Activated naive CD4-positive, alpha-beta T cell treated with anti-CD3 and anti-CD28 coated beads, Interleukin-2, amount 50 U/mL, for 24 hours (primary cell): Measurements from ENCODE around the gene OR52E2.

Experiments used
- H3K27ac Mint-ChIP-seq: one replicate; pipeline ENCODE4 v1.8.0; 2021; ENCODE audit warnings: mild to moderate bottlenecking, mixed read lengths
- H3K27me3 Mint-ChIP-seq: one replicate; pipeline ENCODE4 v1.8.0; 2021; ENCODE audit warnings: mixed read lengths
- H3K36me3 Mint-ChIP-seq: one replicate; pipeline ENCODE4 v1.8.0; 2021; ENCODE audit warnings: mixed read lengths
- H3K4me1 Mint-ChIP-seq: one replicate; pipeline ENCODE4 v1.8.0; 2021; ENCODE audit warnings: mixed read lengths
- H3K4me3 Mint-ChIP-seq: one replicate; pipeline ENCODE4 v1.8.0; 2021; ENCODE audit warnings: mild to moderate bottlenecking, mixed read lengths
- H3K9me3 Mint-ChIP-seq: one replicate; pipeline ENCODE4 v1.8.0; 2021; ENCODE audit warnings: mixed read lengths

Gene OR52E2

DNA sequence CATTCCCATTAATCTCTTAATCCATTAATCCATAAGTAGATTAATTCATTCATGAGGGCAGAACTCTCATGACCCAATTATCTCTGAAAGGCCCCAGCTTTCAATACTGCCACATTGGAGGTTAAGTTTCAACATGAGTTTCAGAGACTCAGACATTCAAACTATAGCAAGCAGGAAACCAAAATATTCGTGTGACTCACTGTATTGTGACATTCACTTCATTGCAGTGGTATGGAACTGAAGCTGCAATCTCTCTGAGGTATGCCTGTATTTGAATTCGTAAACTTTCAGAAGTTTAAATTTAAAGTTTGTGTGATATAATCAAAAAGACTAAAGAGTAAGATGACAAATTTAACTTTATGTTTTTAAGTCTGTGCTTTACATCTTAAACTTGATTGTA lies 16.0 kb downstream of the OR52E2 start:
- H3K27me3 Mint-ChIP-seq, result peaks cover 3% of the 10 kb centered on the region
- H3K27ac Mint-ChIP-seq, result no peak overlapping the region
- H3K4me1 Mint-ChIP-seq, result no peaks in the 10 kb centered on the region
- H3K4me3 Mint-ChIP-seq, result no peak overlapping the region
- H3K9me3 Mint-ChIP-seq, result peaks cover 4% of the 10 kb centered on the region
- no peaks in the 10 kb centered on the region for H3K36me3 Mint-ChIP-seq

DNA sequence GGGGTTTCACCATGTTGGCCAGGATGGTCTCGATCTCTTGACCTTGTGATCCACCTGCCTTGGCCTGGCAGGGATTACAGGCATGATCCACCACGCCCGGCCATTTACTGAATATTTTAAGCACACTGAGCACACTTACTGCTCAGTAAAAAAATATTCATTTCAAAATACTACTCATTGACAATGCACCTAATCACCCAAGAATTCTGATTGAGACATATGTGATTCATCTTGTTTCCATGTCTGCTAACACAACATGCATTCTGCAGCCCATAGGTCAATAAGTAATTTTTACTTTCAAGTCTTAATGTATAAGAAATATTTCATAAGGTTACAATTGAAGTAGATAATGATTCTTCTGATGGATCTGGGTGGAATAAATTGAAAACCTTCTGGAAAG lies 17.3 kb downstream of the OR52E2 start:
- Mint-ChIP-seq H3K36me3 (no peaks in the 10 kb centered on the region), H3K9me3 (no peaks in the 10 kb centered on the region), H3K4me1 (no peaks in the 10 kb centered on the region), H3K27me3 (peaks cover 3% of the 10 kb centered on the region), H3K27ac (no peak overlapping the region), H3K4me3 (no peak overlapping the region)

DNA sequence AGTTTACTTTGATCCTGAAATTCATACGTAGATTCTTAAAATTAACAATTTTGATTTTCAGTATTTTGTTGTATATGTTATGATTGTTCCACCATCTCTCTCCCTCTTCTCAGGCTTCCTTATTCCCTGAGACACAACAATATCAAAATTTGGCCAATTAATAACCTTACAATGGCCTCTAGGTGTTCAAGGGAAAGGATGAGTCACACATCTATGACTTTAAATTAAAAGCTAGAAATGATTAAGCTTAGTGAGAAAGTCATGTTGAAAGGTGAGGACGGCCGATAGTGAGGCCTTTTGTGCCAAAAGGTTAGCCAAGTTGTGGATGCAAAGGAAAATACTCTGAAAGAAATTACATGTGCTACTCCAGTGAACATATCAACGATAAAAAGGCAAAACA lies 18.6 kb downstream of the OR52E2 start:
- H3K36me3 Mint-ChIP-seq, result no peaks in the 10 kb centered on the region
- H3K27ac Mint-ChIP-seq, result no peak overlapping the region
- H3K4me1 Mint-ChIP-seq, result no peaks in the 10 kb centered on the region
- no peak overlapping the region for H3K4me3 Mint-ChIP-seq
- no peaks in the 10 kb centered on the region for H3K9me3 Mint-ChIP-seq
- H3K27me3 Mint-ChIP-seq, result peaks cover 3% of the 10 kb centered on the region

DNA sequence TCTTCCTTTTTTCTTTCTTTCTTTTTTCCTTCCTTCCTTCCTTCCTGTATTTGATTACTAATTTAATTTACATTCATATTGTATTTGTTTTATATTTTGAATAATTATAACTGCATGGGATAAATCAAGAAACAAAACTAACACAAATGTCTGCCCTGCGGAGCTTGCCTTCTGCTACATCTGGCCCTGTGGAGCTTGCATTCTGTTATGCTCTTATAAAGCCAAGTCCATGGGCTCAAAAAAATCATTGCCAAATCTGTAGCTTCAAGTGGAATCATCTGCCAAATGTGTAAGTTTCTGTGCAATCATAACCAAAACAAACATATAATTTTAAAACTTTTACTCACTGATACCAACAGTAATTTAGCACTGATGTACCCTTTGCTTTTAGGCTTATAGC lies 21.1 kb downstream of the OR52E2 start:
- Mint-ChIP-seq H3K27me3 (peaks cover 3% of the 10 kb centered on the region), H3K9me3 (no peaks in the 10 kb centered on the region), H3K4me3 (no peak overlapping the region), H3K27ac (no peak overlapping the region), H3K4me1 (no peaks in the 10 kb centered on the region), H3K36me3 (no peaks in the 10 kb centered on the region)

DNA sequence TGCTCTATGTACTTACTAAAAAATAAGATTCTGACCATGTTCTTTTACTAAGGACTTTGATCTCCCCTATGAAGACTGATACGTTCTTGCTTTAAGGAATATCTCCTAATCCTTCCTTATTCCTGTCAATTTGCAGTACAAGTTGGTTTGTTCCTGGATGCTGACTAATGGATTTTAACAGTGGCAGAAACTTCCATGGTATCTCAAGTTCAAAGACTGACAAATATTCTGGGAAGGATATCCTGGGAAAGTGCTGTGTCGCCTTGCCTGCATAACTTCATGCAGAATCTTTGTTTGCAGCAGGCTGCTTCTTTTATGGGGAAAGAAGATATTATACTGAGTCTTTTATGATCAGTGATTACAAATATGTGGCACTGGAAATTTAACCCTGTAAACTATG lies 21.5 kb downstream of the OR52E2 start:
- Mint-ChIP-seq H3K4me1 (no peaks in the 10 kb centered on the region), H3K27ac (no peak overlapping the region), H3K36me3 (no peaks in the 10 kb centered on the region), H3K27me3 (peaks cover 3% of the 10 kb centered on the region), H3K4me3 (no peak overlapping the region), H3K9me3 (no peaks in the 10 kb centered on the region)

DNA sequence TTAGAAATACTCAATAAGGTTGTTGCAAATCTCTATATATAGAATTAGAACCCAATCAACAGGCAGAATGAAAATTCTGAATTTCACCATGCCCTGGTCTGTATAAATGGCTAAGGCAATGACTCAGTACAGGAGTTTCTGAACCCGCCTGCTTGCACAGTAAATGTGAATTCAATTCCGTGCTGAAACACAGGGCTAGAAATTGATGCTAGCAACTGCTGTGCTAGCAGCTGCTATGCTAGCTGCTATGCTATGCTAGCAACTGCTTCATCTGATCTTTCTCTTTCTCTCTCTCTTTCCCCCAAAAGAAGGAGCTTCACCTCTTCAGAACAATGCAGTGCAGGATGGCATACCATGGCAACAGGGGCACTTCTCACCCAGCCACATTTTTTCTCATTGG lies 22.8 kb downstream of the OR52E2 start:
- peaks cover 3% of the 10 kb centered on the region for H3K27me3 Mint-ChIP-seq
- no peak overlapping the region for H3K27ac Mint-ChIP-seq
- no peaks in the 10 kb centered on the region for H3K4me1 Mint-ChIP-seq
- no peak overlapping the region for H3K4me3 Mint-ChIP-seq
- H3K9me3 Mint-ChIP-seq, result no peaks in the 10 kb centered on the region
- no peaks in the 10 kb centered on the region for H3K36me3 Mint-ChIP-seq

DNA sequence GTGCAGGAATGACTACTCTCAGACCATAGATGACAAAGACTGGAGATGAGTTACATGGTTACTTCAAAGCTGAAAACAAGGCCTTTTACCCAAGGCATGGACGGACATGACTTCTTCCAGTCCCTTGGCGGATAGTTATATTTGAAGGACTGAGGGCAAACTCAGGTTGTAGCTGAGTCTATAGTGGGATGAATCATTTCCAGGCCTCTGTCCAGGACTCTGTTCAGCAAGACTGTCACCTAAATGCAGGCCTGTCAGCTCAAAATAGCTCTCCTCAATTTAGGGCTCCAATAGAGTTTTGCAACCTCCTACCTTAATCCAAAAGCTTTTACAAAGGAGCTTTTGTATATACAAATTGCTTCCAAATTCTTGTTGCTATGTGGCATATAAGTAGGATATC lies 37.4 kb downstream of the OR52E2 start:
- Mint-ChIP-seq H3K36me3 (peaks cover 2% of the 10 kb centered on the region), H3K27me3 (no peaks in the 10 kb centered on the region), H3K4me3 (no peak overlapping the region), H3K27ac (no peak overlapping the region), H3K4me1 (no peaks in the 10 kb centered on the region), H3K9me3 (peaks cover 5% of the 10 kb centered on the region)

DNA sequence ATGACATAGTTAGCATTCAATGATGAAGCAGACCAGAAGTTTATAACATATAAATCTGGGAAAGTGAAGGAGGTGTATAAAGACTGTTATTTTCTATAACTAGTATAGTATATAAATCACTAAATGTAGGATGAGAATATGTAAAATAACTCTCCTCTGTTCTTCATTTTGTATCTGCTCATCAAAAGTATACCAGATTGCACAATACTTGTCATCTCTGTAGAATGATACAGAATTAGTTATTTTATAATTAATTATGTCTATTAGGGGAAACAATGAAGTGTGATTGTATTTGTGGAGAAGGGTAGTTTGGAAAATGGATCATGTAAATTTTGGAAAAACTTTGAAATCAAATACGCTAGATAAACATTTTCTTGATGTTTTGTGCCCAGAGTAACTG lies 46.4 kb downstream of the OR52E2 start:
- Mint-ChIP-seq H3K4me1 (no peaks in the 10 kb centered on the region), H3K27ac (no peak overlapping the region), H3K36me3 (no peaks in the 10 kb centered on the region), H3K27me3 (no peaks in the 10 kb centered on the region), H3K4me3 (no peak overlapping the region), H3K9me3 (no peaks in the 10 kb centered on the region)

DNA sequence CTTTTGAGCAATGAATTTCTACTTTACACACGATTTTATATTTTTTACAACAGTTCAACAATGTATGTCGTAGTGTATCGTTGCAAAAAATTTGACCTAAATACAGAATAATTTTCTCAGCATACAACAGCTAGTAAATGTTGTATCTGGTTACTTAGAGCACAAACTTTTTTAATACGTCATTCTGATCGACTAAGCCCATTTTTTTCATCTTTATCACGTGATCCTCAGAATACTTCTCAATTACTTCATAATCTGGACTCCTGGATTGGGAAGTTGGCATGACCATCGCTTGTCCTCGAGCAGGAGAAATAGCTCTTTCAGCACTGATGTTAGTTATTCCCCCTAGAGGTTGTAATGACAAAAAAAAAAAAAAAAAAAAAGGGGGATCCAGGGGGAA lies 48.2 kb downstream of the OR52E2 start:
- no peaks in the 10 kb centered on the region for H3K27me3 Mint-ChIP-seq
- H3K4me1 Mint-ChIP-seq, result no peaks in the 10 kb centered on the region
- no peaks in the 10 kb centered on the region for H3K36me3 Mint-ChIP-seq
- H3K27ac Mint-ChIP-seq, result no peak overlapping the region
- no peak overlapping the region for H3K4me3 Mint-ChIP-seq
- H3K9me3 Mint-ChIP-seq, result no peaks in the 10 kb centered on the region
